Thoracic aorta (tissue), 2 donors: ENCODE results near the gene CPXM2. TPM values are rescaled to one million over a fixed set of nuclear protein-coding genes. Genes with fewer than 3 reads are reported as not detected.

Experiments used
- ATAC-seq: fragments of 150-250 bp; one replicate; pipeline ENCODE4 v1.8.0; 2017; ENCODE audit warnings: low read depth; ENCODE audit not compliant: insufficient number of reproducible peaks, low FRiP score
- DNase-seq: peaks from one replicate; pipeline ENCODE4 v3.0.0-alpha.2; 2020; ENCODE audit warnings: low spot score
- H3K27ac ChIP-seq, 2 donors: fragments of 200-600 bp; sonication (generic); 1 replicate in 1 of 2; 2 replicates in 1 of 2; pipeline ENCODE4 v1.5.1; 2016; ENCODE audit warnings: mild to moderate bottlenecking in 2 of 2, moderate library complexity in 2 of 2
- H3K27me3 ChIP-seq: fragments of 200-600 bp; sonication (generic); replicated peaks from 2 replicates; pipeline ENCODE4 v1.6.0; 2016; ENCODE audit warnings: mild to moderate bottlenecking; ENCODE audit not compliant: insufficient read depth
- H3K36me3 ChIP-seq: fragments of 200-600 bp; sonication (generic); one replicate; pipeline ENCODE4 v1.5.1; 2016
- H3K4me1 ChIP-seq, 2 donors: fragments of 200-600 bp; sonication (generic); 1 replicate in 1 of 2; 2 replicates in 1 of 2; pipeline versions ENCODE4 v1.5.1 to v1.6.0; 2016; ENCODE audit warnings: low read depth in 2 of 2, mild to moderate bottlenecking in 1 of 2; ENCODE audit not compliant: control insufficient read depth in 1 of 2
- H3K4me3 ChIP-seq: fragments of 200-600 bp; sonication (generic); 2 replicates; pipeline ENCODE4 v1.5.1; 2016; ENCODE audit warnings: mild to moderate bottlenecking
- H3K9me3 ChIP-seq: fragments of 200-600 bp; sonication (generic); 2 replicates; pipeline ENCODE4 v1.5.1; 2016
- total RNA-seq, 2 donors: library from RNA; depleted of rRNA; stranded (reverse); fragments of >200 nt; gene quantifications; one replicate each; pipeline versions ENCODE4 v1.1.0 to v1.2.3, GENCODE V29; 2016
- TF ChIP-seq, protein P1 (sequence below): fragments of 200-600 bp; sonication (generic); IDR thresholded peaks from one replicate; pipeline ENCODE4 v1.5.1; 2019; ENCODE audit warnings: antibody characterized with exemption

The CPXM2 gene
- total RNA-seq, 2 donors from 2014 or later: 275 to 348 TPM

DNA sequence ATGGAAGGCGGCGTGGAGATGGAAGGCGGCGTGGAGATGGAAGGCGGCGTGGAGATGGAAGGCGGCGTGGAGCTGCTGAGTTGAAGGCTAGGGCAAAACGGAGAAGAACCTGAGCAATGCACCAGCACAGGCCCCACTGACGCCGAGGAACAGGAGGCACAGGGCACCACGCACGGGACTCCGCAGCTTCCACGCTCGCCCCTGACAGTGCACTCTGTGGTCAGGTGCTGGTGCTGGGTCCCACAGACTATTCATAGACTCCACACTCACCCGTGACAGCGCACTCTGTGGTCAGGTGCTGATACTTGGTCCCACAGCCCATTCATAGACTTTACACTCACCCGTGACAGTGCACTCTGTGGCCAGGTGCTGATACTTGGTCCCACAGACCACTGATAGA, 34.0 kb downstream of the CPXM2 start:
- ATAC-seq: no peak
- no peak for DNase-seq
- H3K4me1 ChIP-seq: peaks cover 26 to 82% of the 10 kb centered on the region in 2 donors

DNA sequence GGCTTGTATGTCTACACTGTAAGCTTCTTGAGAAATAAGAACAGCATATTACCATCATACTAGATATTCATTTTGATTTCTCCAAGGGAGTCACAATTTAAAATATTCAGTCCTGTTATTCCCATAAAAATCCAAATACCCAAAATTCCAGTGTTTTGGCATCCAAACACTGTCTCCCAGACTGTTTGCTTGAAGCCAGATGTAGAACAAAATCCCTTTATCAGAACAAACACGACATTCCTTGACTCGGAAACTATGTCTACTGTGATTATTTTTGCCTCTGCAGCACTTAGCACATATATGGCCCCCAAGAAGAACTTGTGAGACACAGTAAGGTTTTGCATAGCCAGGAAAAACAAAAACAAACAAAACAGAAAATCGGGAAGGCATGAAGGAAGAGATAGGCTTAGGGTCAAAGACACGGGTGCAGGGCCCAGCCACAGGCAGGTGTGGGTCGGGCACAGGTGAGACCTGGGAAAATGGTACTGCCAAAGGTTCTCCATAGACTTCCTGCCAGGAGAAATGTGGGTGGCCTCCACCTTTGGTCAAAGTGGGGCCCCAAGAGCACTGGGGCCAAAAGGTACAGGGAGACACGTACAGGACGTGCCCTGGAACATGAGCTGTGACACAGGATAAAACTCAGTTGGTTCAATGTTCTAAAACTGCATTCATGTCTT, 36.5 kb downstream of the CPXM2 start:
- Histone ChIP-seq H3K4me1 (peaks cover 24 to 83% of the 10 kb centered on the region in 2 donors), H3K27me3 (no peaks in the 10 kb centered on the region), H3K9me3 (no peaks in the 10 kb centered on the region), H3K27ac (peak overlapping the region; percentile 67 to 80), H3K36me3 (peaks cover 5% of the 10 kb centered on the region), H3K4me3 (no peak overlapping the region)
- DNase-seq (no peak), ATAC-seq (no peak)
- TF ChIP-seq, protein P1, sequence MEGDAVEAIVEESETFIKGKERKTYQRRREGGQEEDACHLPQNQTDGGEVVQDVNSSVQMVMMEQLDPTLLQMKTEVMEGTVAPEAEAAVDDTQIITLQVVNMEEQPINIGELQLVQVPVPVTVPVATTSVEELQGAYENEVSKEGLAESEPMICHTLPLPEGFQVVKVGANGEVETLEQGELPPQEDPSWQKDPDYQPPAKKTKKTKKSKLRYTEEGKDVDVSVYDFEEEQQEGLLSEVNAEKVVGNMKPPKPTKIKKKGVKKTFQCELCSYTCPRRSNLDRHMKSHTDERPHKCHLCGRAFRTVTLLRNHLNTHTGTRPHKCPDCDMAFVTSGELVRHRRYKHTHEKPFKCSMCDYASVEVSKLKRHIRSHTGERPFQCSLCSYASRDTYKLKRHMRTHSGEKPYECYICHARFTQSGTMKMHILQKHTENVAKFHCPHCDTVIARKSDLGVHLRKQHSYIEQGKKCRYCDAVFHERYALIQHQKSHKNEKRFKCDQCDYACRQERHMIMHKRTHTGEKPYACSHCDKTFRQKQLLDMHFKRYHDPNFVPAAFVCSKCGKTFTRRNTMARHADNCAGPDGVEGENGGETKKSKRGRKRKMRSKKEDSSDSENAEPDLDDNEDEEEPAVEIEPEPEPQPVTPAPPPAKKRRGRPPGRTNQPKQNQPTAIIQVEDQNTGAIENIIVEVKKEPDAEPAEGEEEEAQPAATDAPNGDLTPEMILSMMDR: no peak

More for the DNA sequence above, 34.0 kb downstream of the CPXM2 start:
- H3K27me3 ChIP-seq: no peaks in the 10 kb centered on the region
- H3K36me3 ChIP-seq: peaks cover 19% of the 10 kb centered on the region
- TF ChIP-seq, protein P1: no peak
- H3K27ac ChIP-seq: peak overlapping the region; percentile 42 to 67
- H3K9me3 ChIP-seq: no peaks in the 10 kb centered on the region
- no peak overlapping the region for H3K4me3 ChIP-seq

DNA sequence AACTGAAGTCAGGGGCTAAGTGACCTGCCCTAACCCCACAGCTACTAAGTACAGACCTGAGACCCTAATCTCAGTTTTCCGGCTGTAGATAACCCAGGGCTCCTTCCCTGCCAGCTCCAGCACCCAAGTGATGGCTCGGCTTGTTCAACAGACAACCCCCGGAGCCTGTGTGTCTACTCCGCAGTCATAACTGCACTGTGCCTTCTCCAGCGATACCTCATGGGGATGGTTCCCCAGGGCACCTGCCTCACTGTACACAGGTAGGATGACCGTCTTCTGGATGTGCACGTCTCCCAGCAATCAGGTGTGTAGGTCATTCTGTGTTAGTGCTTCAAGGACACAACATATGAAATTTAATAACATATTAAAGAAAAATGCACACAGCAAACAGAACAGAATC, 37.1 kb downstream of the CPXM2 start:
- Histone ChIP-seq H3K27me3 (no peaks in the 10 kb centered on the region), H3K27ac (peak overlapping the region; percentile 67 to 80), H3K36me3 (peaks cover 3% of the 10 kb centered on the region), H3K4me3 (no peak overlapping the region), H3K9me3 (no peaks in the 10 kb centered on the region), H3K4me1 (peaks cover 24 to 81% of the 10 kb centered on the region in 2 donors)
- TF ChIP-seq, protein P1: no peak
- no peak for ATAC-seq
- DNase-seq: no peak

DNA sequence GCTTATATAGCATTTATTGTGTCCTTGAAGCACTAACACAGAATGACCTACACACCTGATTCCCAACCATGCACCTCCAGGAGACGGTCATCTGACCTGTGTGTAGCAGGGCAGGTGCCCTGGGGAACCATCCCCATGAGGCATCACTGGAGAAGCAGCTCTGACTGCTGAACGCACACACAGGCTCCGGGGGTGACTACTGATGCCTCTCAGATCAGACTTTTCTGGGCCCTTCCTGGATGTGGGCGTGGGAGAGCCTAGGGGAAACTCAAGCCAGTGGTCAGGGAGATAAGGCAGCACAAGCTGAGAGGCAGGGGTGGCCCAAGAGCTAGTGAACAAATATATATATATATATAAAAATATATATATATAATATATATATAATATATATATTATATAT, 37.6 kb downstream of the CPXM2 start:
- ATAC-seq (no peak), DNase-seq (no peak)
- Histone ChIP-seq H3K4me3 (no peak overlapping the region), H3K27me3 (no peaks in the 10 kb centered on the region), H3K9me3 (no peaks in the 10 kb centered on the region), H3K4me1 (peaks cover 24 to 81% of the 10 kb centered on the region in 2 donors), H3K27ac (peak overlapping the region; percentile 51 to 66), H3K36me3 (no peaks in the 10 kb centered on the region)
- TF ChIP-seq, protein P1: no peak

DNA sequence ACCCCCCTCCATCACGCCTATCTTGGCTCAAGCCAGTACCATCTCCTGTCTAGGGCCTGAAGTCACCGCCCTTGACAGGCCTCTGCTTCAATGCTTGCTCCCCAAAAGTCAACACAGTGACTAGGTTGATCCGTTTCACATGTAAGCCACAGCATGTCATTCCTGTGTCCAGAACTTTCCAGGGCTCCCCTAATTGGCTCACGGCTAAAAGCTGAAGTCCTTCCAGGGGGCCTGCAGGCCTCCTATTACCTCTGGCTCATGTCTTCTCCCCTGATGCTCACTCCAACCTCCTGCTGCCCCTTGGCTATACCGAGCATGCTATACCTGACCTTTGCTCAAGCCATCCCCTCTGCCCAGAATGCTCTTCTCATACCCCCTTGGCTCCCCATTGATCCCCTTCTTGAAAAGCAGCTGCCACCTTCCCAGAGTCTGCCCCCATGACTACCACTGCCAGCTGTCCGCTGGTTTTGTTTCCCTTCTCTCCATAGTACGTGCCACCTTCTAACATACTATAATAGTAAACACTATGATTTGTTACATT, 39.1 kb downstream of the CPXM2 start:
- DNase-seq: no peak
- peaks cover 38 to 81% of the 10 kb centered on the region in 2 donors for H3K4me1 ChIP-seq
- ATAC-seq: no peak

More for the DNA sequence above, 39.1 kb downstream of the CPXM2 start:
- no peaks in the 10 kb centered on the region for H3K36me3 ChIP-seq
- TF ChIP-seq, protein P1: no peak
- H3K27me3 ChIP-seq: no peaks in the 10 kb centered on the region
- no peaks in the 10 kb centered on the region for H3K9me3 ChIP-seq
- H3K4me3 ChIP-seq: no peak overlapping the region
- H3K27ac ChIP-seq: peak overlapping the region in 1 of 2 donors; percentile 51
